Measurements from ENCODE around the gene TYRP1.

The TYRP1 gene

GRCh38 chr9:12697719-12698118 is 4.5 kb downstream of the TYRP1 start:
- DNase-seq, result no peak

- no peak for DNase-seq
These were observed 5.1 kb downstream of the TYRP1 start for GRCh38 chr9:12698266-12698665.

- DNase-seq, result no peak
These were observed 5.8 kb downstream of the TYRP1 start for GRCh38 chr9:12698986-12699385.

- DNase-seq, result no peak
These were observed 6.3 kb downstream of the TYRP1 start for GRCh38 chr9:12699529-12699928.

GRCh38 chr9:12701126-12701525 is 7.9 kb downstream of the TYRP1 start:
- no peak for DNase-seq

GRCh38 chr9:12702160-12702758 is 9.1 kb downstream of the TYRP1 start:
- DNase-seq, result peak; percentile 68

- no peak for DNase-seq
These were observed 10.8 kb downstream of the TYRP1 start for GRCh38 chr9:12703996-12704395.

- no peak for DNase-seq
These were observed 12.7 kb downstream of the TYRP1 start for GRCh38 chr9:12705738-12706391.

GRCh38 chr9:12708562-12709298 is 15.5 kb downstream of the TYRP1 start:
- no peak for DNase-seq

- no peak for DNase-seq
These were observed 19.3 kb downstream of the TYRP1 start for GRCh38 chr9:12712532-12712931.

- DNase-seq, result no peak
These were observed 22.1 kb downstream of the TYRP1 start for GRCh38 chr9:12715268-12715667.

- peak; percentile 47 for DNase-seq
These were observed 23.8 kb downstream of the TYRP1 start for GRCh38 chr9:12716823-12717600.

GRCh38 chr9:12717907-12718306 is 24.7 kb downstream of the TYRP1 start:
- peak; percentile 36 for DNase-seq

- DNase-seq, result peak; percentile 98
These were observed 25.4 kb downstream of the TYRP1 start for GRCh38 chr9:12718482-12719026.

GRCh38 chr9:12719431-12719830 is 26.2 kb downstream of the TYRP1 start:
- peak; percentile 86 for DNase-seq

GRCh38 chr9:12720551-12720950 is 27.4 kb downstream of the TYRP1 start:
- DNase-seq, result no peak

GRCh38 chr9:12722131-12722530 is 28.9 kb downstream of the TYRP1 start:
- no peak for DNase-seq

- DNase-seq, result peak; percentile 59
These were observed 30.3 kb downstream of the TYRP1 start for GRCh38 chr9:12723409-12724028.

- DNase-seq, result no peak
These were observed 33.6 kb downstream of the TYRP1 start for GRCh38 chr9:12726795-12727194.

GRCh38 chr9:12730198-12730597 is 37.0 kb downstream of the TYRP1 start:
- DNase-seq, result no peak

GRCh38 chr9:12730927-12731326 is 37.7 kb downstream of the TYRP1 start:
- no peak for DNase-seq

GRCh38 chr9:12732971-12733370 is 39.8 kb downstream of the TYRP1 start:
- no peak for DNase-seq

GRCh38 chr9:12735665-12736064 is 42.5 kb downstream of the TYRP1 start:
- no peak for DNase-seq

Data from NCI-H1694 treated with DMSO at 0.1 percent for 48 hours (cell line).